GM23248 (cell line): ENCODE data around the gene DENND1A. TPM values are rescaled to one million over a fixed set of nuclear protein-coding genes. Genes with fewer than 3 reads are reported as not detected.

Experiments used
- DNase-seq: peaks from one replicate; pipeline ENCODE4 v3.0.0-alpha.2; 2015
- H2AFZ ChIP-seq: fragments of 200-600 bp; sonication (generic); 2 replicates; pipeline ENCODE4 v1.6.1; 2016; ENCODE audit warnings: antibody characterized with exemption
- H3F3A ChIP-seq: fragments of 200-600 bp; sonication (generic); 2 replicates; pipeline ENCODE4 v1.6.1; 2016; ENCODE audit warnings: mild to moderate bottlenecking, antibody characterized with exemption, mixed run types; ENCODE audit not compliant: insufficient read depth
- H3K27ac ChIP-seq: fragments of 200-600 bp; sonication (generic); 2 replicates; pipeline ENCODE4 v1.5.1; 2016; ENCODE audit warnings: mild to moderate bottlenecking
- H3K27me3 ChIP-seq: fragments of 200-600 bp; sonication (generic); replicated peaks from 2 replicates; pipeline ENCODE4 v1.6.1; 2016; ENCODE audit warnings: mild to moderate bottlenecking; ENCODE audit not compliant: insufficient read depth
- H3K36me3 ChIP-seq: fragments of 200-600 bp; sonication (generic); 2 replicates; pipeline ENCODE4 v1.6.1; 2016; ENCODE audit warnings: low read depth, mild to moderate bottlenecking
- H3K4me1 ChIP-seq: fragments of 200-600 bp; sonication (generic); 2 replicates; pipeline ENCODE4 v1.6.1; 2016; ENCODE audit warnings: mild to moderate bottlenecking; ENCODE audit not compliant: insufficient read depth
- H3K4me2 ChIP-seq: fragments of 200-600 bp; sonication (generic); one replicate; pipeline ENCODE4 v1.6.1; 2016; ENCODE audit warnings: mild to moderate bottlenecking; ENCODE audit not compliant: unreplicated experiment
- H3K4me3 ChIP-seq: fragments of 200-600 bp; sonication (generic); 2 replicates; pipeline ENCODE4 v1.5.1; 2016; ENCODE audit warnings: mild to moderate bottlenecking
- H3K79me2 ChIP-seq: fragments of 200-600 bp; sonication (generic); 2 replicates; pipeline ENCODE4 v1.6.1; 2016; ENCODE audit warnings: mild to moderate bottlenecking; ENCODE audit not compliant: insufficient read depth
- H3K9ac ChIP-seq: fragments of 200-600 bp; sonication (generic); 2 replicates; pipeline ENCODE4 v1.6.1; 2016; ENCODE audit warnings: mild to moderate bottlenecking
- H3K9me2 ChIP-seq: fragments of 200-600 bp; sonication (generic); 2 replicates; pipeline ENCODE4 v1.6.1; 2016; ENCODE audit warnings: mixed run types, mild to moderate bottlenecking, moderate library complexity; ENCODE audit not compliant: insufficient read depth
- H3K9me3 ChIP-seq: fragments of 200-600 bp; sonication (generic); one replicate; pipeline ENCODE4 v1.6.1; 2017; ENCODE audit warnings: low read depth
- H4K20me1 ChIP-seq: fragments of 200-600 bp; sonication (generic); 2 replicates; pipeline ENCODE4 v1.6.0; 2016; ENCODE audit not compliant: insufficient read depth
- EZH2 ChIP-seq: fragments of 200-600 bp; sonication (generic); IDR thresholded peaks from 2 replicates; pipeline ENCODE4 v1.6.1; 2018; ENCODE audit warnings: antibody characterized with exemption, mild to moderate bottlenecking; ENCODE audit not compliant: insufficient read depth, poor library complexity, severe bottlenecking
- EZH2phosphoT487 ChIP-seq: fragments of 200-600 bp; sonication (generic); IDR thresholded peaks from 2 replicates; pipeline ENCODE4 v1.6.1; 2018; ENCODE audit warnings: antibody characterized with exemption, moderate library complexity, mild to moderate bottlenecking, low read depth; ENCODE audit not compliant: insufficient read depth
- WGBS, 2 experiments: methylation state at CpG; one replicate each; pipeline ENCODE4 v1.1.6; 2015 to 2017; ENCODE audit warnings: low lambda C conversion rate in 2 of 2, low coverage in 1 of 2; ENCODE audit errors: missing lambda C conversion rate in 2 of 2; 5-methylcytosine and 5-hydroxymethylcytosine counted together
- in situ Hi-C: fragments of 300-500 bp; cut with MboI; formaldehyde crosslinking; loops from 2 replicates; pipeline ENCODE4 v1.15.0; 2020
- polyA plus RNA-seq: library from polyadenylated mRNA; unstranded; fragments of >200 nt; fragmentation: Nextera tagmentation; extraction: Ambion mirVana; gene quantifications from 2 replicates; pipeline ENCODE4 v1.2.1, GENCODE V29; 2016
- total RNA-seq: library from RNA; depleted of rRNA; stranded (reverse); fragments of >200 nt; shearing (Covaris generic); gene quantifications from 2 replicates; pipeline ENCODE4 v1.2.3, GENCODE V29; 2014

DENND1A gene
- total and polyA plus RNA-seq, 2 experiments from 2014 or later = 13.2 to 16.4 TPM

DNA sequence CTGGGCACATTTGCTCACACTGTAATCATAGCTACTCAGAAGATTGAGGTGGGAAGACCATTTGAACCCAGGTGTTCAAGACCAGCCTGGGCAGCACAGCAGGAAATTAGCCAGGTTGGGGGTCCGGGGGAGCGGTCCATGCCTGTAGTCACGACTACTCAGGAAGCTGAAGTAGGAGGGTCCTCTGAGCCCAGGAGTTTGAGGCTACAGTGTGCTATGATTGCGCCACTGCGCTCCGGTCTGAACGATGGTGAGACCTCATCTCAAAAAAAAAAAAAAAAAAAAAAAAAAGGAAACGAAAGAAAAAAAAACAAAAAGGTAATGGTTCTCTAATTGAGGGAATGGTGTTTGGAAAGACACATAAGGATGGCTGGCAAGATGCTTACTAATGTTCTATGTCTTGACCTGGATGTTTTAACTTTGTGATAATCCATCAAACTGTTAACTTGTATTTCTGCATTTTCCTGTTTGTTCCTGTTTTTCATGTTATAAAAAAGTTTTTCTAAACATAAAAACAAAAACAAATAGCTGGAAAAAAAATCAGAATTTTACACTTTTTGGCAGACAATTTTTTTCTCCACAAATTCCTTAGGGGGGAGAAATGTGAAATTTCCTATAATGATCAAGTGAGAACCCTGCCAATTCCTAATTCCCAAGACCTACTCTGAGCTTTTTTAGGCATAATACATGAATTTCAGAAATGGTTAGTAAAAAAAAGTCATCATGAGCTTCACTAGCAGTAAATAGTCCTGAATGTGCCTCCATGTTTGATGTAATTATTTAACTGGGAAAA lies 96.9 kb downstream of the DENND1A start:
- no peak for DNase-seq
- TF ChIP-seq EZH2phosphoT487 (no peak), EZH2 (no peak)
- H3K27me3 ChIP-seq = no peaks in the 10 kb centered on the region
- no peaks in the 10 kb centered on the region for H4K20me1 ChIP-seq
- 0 out of 2 replicates have a peak, but pooled peaks cover under 1% of the 10 kb centered on the region for H3K36me3 ChIP-seq
- 95 to 96% methylated on average over 5 to 8 of the region's 8 CpGs for whole genome bisulfite sequencing, 2 experiments
- peaks cover 56% of the 10 kb centered on the region for H3K79me2 ChIP-seq
- no peak overlapping the region for H3K9ac ChIP-seq
- 0 out of 2 replicates have a peak, but pooled peaks cover 9% of the 10 kb centered on the region for H3K4me1 ChIP-seq
- H3K27ac ChIP-seq = no peak overlapping the region
- no peak overlapping the region for H3K4me2 ChIP-seq
- H2AFZ ChIP-seq = no peak overlapping the region
- in situ Hi-C loops = no loop called here
- H3K9me2 ChIP-seq = no peaks in the 10 kb centered on the region
- H3F3A ChIP-seq = no peaks in the 10 kb centered on the region
- no peak overlapping the region for H3K4me3 ChIP-seq
- H3K9me3 ChIP-seq = peaks cover 12% of the 10 kb centered on the region

- Histone ChIP-seq H3F3A (no peaks in the 10 kb centered on the region), H3K9me3 (peaks cover 14% of the 10 kb centered on the region), H3K36me3 (0 out of 2 replicates have a peak, but pooled peaks cover 3% of the 10 kb centered on the region), H3K9me2 (no peaks in the 10 kb centered on the region), H3K4me1 (0 out of 2 replicates have a peak, but pooled peaks cover 9% of the 10 kb centered on the region), H3K4me2 (no peak overlapping the region), H3K4me3 (no peak overlapping the region), H3K79me2 (peaks cover 47% of the 10 kb centered on the region), H3K9ac (no peak overlapping the region), H2AFZ (no peak overlapping the region), H4K20me1 (no peaks in the 10 kb centered on the region), H3K27ac (no peak overlapping the region), H3K27me3 (no peaks in the 10 kb centered on the region)
- TF ChIP-seq EZH2 = no peak
- no peak for DNase-seq
- in situ Hi-C loops = no loop called here
These were observed 97.8 kb downstream of the DENND1A start for GRCh38 chr9:123832176-123832575.

DNA sequence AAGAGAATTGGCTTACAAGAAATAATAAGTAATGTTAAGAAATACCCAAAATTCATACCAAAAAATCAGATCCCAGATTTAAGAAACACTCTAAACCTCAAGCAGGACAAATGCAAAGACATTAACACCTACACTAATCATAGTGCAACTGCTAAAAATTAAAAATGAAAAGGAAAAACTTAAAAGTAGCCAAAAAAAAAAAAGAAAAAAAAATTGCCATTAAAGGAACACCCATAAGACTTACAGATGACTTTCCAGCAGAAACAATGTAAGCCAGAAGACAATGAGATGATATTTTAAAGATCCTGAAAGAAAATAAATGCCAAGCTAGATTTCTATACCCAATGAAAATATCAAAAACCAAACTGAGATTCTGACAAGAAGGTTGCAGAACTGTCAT lies 101.5 kb downstream of the DENND1A start:
- DNase-seq = peak; percentile 6
- TF ChIP-seq EZH2 (no peak), EZH2phosphoT487 (no peak)
- Histone ChIP-seq H3K9ac (no peak overlapping the region), H3K9me2 (no peaks in the 10 kb centered on the region; the same call in 1 of the 2 replicates), H3K27me3 (no peaks in the 10 kb centered on the region), H2AFZ (no peak overlapping the region), H3K79me2 (peaks cover 27% of the 10 kb centered on the region), H3F3A (no peaks in the 10 kb centered on the region), H3K36me3 (0 out of 2 replicates have a peak, but pooled peaks cover 3% of the 10 kb centered on the region), H3K27ac (no peak overlapping the region), H4K20me1 (no peaks in the 10 kb centered on the region), H3K4me1 (no peaks in the 10 kb centered on the region), H3K9me3 (peaks cover 14% of the 10 kb centered on the region), H3K4me2 (no peak overlapping the region), H3K4me3 (no peak overlapping the region)
- in situ Hi-C loops = no loop called here

DNA sequence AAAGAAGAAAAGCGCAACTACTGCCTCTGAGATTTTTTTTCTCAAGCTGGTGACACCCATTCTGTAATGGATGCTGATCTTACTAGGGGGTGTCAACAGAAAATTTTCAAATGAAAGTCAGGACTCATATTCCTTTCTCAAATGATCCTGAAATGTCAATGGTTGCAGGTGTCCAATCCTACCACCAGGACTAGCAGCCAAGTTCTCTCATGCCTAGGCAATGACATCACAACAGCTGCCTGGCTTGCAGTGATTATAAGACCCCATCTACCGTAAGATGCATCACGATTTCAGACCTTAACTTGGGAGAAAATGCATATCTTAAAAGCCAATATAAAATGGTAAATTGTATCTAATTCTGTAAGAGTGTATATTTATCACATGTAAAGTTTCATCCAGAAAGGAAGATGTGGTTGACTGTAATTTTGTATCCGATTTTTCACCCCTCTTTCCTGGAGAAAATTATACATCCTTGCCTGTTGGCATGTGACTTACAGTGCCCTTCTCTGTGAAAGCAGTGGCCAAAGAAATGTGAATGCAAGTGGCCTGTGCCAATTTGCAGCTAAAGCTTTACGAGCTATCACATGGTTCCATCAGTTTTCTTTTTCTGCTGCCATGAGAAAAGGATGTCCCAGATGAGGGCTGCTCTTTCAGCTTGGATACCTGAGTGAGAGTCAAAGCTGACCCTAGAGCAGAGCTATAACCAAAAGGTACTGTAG lies 104.4 kb downstream of the DENND1A start:
- H3K9me3 ChIP-seq = peaks cover 14% of the 10 kb centered on the region
- peaks cover 19% of the 10 kb centered on the region; the same call in 1 of the 2 replicates for H3K79me2 ChIP-seq
- H3K4me1 ChIP-seq = no peaks in the 10 kb centered on the region
- no peaks in the 10 kb centered on the region for H4K20me1 ChIP-seq
- no peaks in the 10 kb centered on the region; the same call in 1 of the 2 replicates for H3K9me2 ChIP-seq
- TF ChIP-seq EZH2phosphoT487 (no peak), EZH2 (no peak)
- no peak overlapping the region for H2AFZ ChIP-seq
- DNase-seq = peak; percentile 13
- no peaks in the 10 kb centered on the region for H3K27me3 ChIP-seq
- no peak overlapping the region for H3K4me2 ChIP-seq
- in situ Hi-C loops = no loop called here
- H3K27ac ChIP-seq = no peak overlapping the region
- H3F3A ChIP-seq = no peaks in the 10 kb centered on the region
- WGBS, 2 experiments = 86 to 88% methylated on average over 5 of the region's 5 CpGs
- H3K36me3 ChIP-seq = 0 out of 2 replicates have a peak, but pooled peaks cover 3% of the 10 kb centered on the region
- no peak overlapping the region for H3K4me3 ChIP-seq
- no peak overlapping the region for H3K9ac ChIP-seq
